Tibial nerve (tissue), 3 donors: Measurements from ENCODE around the gene SNX1.

Source experiments
- POLR2A ChIP-seq, 2 donors: fragments of 450-650 bp; IDR thresholded peaks; one replicate each; pipeline ENCODE4 v1.6.1; 2017; ENCODE audit warnings: antibody characterized with exemption in 2 of 2, mild to moderate bottlenecking in 2 of 2, moderate library complexity in 2 of 2
- TF ChIP-seq, protein P1 (sequence below), 5 experiments: fragments of 200-600 bp in 3 of 5; fragments of 450-650 bp in 2 of 5; sonication (generic) in 3 of 5; IDR thresholded peaks; one replicate each; pipeline ENCODE4 v1.5.1; 2016 to 2019; ENCODE audit warnings: antibody characterized with exemption in 5 of 5, mild to moderate bottlenecking in 3 of 5, moderate library complexity in 2 of 5

DNA sequence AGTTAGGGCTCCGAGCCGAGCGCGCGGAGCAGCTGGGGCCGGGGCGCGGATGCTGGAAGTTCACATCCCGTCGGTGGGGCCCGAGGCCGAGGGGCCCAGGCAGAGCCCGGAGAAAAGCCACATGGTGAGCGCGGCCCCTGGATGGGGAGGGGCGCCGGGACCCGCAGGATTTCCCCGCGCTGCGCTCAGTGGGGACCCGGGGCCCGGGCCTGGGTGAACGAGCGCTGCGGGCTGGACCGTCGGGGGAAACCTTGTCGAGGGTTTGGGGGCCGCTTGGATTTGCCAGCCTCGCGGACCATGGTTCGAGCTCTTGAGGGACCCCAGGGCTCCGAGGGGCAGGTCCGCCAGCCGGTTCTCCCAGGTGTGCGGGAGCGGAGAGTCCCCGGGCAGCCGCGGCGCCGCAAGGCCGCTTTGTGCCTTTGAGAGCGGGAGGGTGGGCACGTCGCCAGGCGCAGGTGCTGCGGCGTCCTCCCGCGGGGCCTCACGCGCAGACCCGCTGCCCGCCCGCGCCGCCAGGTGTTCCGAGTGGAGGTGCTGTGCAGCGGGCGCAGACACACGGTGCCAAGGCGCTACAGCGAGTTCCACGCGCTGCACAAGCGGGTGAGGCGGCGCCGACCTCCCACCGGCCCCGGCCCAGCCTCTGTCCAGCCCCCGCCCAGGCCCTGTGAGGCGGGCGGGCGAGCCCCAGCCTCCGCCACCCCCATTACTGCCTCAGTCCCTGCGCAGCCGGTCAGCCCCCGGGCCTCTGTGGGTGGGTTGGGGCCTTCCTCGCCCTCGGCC, 56.1 kb downstream of the SNX1 start, which contains the start of gene SNX22:
- TF ChIP-seq, protein P1, sequence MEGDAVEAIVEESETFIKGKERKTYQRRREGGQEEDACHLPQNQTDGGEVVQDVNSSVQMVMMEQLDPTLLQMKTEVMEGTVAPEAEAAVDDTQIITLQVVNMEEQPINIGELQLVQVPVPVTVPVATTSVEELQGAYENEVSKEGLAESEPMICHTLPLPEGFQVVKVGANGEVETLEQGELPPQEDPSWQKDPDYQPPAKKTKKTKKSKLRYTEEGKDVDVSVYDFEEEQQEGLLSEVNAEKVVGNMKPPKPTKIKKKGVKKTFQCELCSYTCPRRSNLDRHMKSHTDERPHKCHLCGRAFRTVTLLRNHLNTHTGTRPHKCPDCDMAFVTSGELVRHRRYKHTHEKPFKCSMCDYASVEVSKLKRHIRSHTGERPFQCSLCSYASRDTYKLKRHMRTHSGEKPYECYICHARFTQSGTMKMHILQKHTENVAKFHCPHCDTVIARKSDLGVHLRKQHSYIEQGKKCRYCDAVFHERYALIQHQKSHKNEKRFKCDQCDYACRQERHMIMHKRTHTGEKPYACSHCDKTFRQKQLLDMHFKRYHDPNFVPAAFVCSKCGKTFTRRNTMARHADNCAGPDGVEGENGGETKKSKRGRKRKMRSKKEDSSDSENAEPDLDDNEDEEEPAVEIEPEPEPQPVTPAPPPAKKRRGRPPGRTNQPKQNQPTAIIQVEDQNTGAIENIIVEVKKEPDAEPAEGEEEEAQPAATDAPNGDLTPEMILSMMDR (IDR thresholded peaks at IDR 0.05) = no peak
- no peak for TF ChIP-seq POLR2A (IDR thresholded peaks at IDR 0.05)
